HG02642 (cell line): Measurements from ENCODE around the gene RFX3.

Experiments used
- ATAC-seq: cut with Tn5 transposase; IDR thresholded peaks from one replicate; pipeline ENCODE4 v1.9.1; 2021; ENCODE audit warnings: mild to moderate bottlenecking; ENCODE audit not compliant: unreplicated experiment, poor library complexity

RFX3 gene

GRCh38 chr9:3515405-3515804, 10.4 kb downstream of the RFX3 start:
- ATAC-seq = no peak

GRCh38 chr9:3514786-3515185, 11.0 kb downstream of the RFX3 start:
- ATAC-seq = no peak

GRCh38 chr9:3513265-3513818, 12.5 kb downstream of the RFX3 start:
- no peak for ATAC-seq

- no peak for ATAC-seq
Observed at GRCh38 chr9:3511551-3511950, 14.2 kb downstream of the RFX3 start.

GRCh38 chr9:3510796-3511195, 15.0 kb downstream of the RFX3 start:
- no peak for ATAC-seq

GRCh38 chr9:3509926-3510325, 15.9 kb downstream of the RFX3 start:
- ATAC-seq = no peak

GRCh38 chr9:3508521-3509291, 17.1 kb downstream of the RFX3 start:
- peak; percentile 47 for ATAC-seq

GRCh38 chr9:3508078-3508431, 17.7 kb downstream of the RFX3 start:
- ATAC-seq = peak; percentile 21

- peak; percentile 61 for ATAC-seq
Observed at GRCh38 chr9:3507395-3508077, 18.3 kb downstream of the RFX3 start.

GRCh38 chr9:3506164-3506563, 19.6 kb downstream of the RFX3 start:
- ATAC-seq = no peak

- no peak for ATAC-seq
Observed at GRCh38 chr9:3502560-3503398, 23.0 kb downstream of the RFX3 start.

GRCh38 chr9:3500044-3500443, 25.8 kb downstream of the RFX3 start:
- ATAC-seq = no peak

- no peak for ATAC-seq
Observed at GRCh38 chr9:3498691-3499090, 27.1 kb downstream of the RFX3 start.

- ATAC-seq = no peak
Observed at GRCh38 chr9:3497857-3498256, 27.9 kb downstream of the RFX3 start.

- ATAC-seq = no peak
Observed at GRCh38 chr9:3497401-3497800, 28.4 kb downstream of the RFX3 start.

GRCh38 chr9:3495855-3496254, 29.9 kb downstream of the RFX3 start:
- ATAC-seq = no peak

- ATAC-seq = no peak
Observed at GRCh38 chr9:3492214-3492613, 33.6 kb downstream of the RFX3 start.

- ATAC-seq = no peak
Observed at GRCh38 chr9:3491450-3491849, 34.4 kb downstream of the RFX3 start.

GRCh38 chr9:3490957-3491356, 34.8 kb downstream of the RFX3 start:
- ATAC-seq = no peak

GRCh38 chr9:3482578-3482977, 43.2 kb downstream of the RFX3 start:
- ATAC-seq = no peak

GRCh38 chr9:3480353-3480655, 45.5 kb downstream of the RFX3 start:
- no peak for ATAC-seq
